CD4-positive, alpha-beta memory T cell (primary cell): ENCODE data around the gene MCM3AP. TPM values are rescaled to one million over a fixed set of nuclear protein-coding genes. Genes with fewer than 3 reads are reported as not detected.

Experiments
- CTCF ChIA-PET: fragments of 350-600 bp; sonication (Branson Sonifier 250); formaldehyde crosslinking; loops from one replicate; lab custom pipeline; 2021; ENCODE audit warnings: inconsistent platforms; ENCODE audit not compliant: partially characterized antibody; lab: Charles Lee
- POLR2A ChIA-PET: fragments of 350-600 bp; sonication (Branson Sonifier 250); formaldehyde crosslinking; loops from one replicate; lab custom pipeline; 2021; ENCODE audit not compliant: partially characterized antibody; lab: Charles Lee
- DNase-seq, 5 donors: peaks; one replicate each; pipeline versions ENCODE4 v3.0.0 to v3.0.0-alpha.2; 2020 to 2022; ENCODE audit warnings: mixed read lengths in 1 of 5
- H3K27ac ChIP-seq: one replicate; pipeline ENCODE4 v1.7.0; 2013; ENCODE audit warnings: low read depth, low read length
- H3K27me3 ChIP-seq: 2 replicates; pipeline ENCODE4 v1.7.0; 2013; ENCODE audit warnings: mild to moderate bottlenecking, low read length, moderate library complexity; ENCODE audit not compliant: insufficient read depth
- H3K36me3 ChIP-seq: 2 replicates; pipeline ENCODE4 v1.7.0; 2013; ENCODE audit warnings: mild to moderate bottlenecking, low read length, moderate library complexity; ENCODE audit not compliant: insufficient read depth
- H3K4me1 ChIP-seq: 2 replicates; pipeline ENCODE4 v1.7.0; 2013; ENCODE audit warnings: mild to moderate bottlenecking, low read length, moderate library complexity; ENCODE audit not compliant: insufficient read depth
- H3K4me3 ChIP-seq, 2 donors: one replicate each; pipeline ENCODE4 v1.7.0; 2013; ENCODE audit warnings: low read length in 2 of 2, mild to moderate bottlenecking in 1 of 2
- H3K9me3 ChIP-seq, 2 donors: one replicate each; pipeline ENCODE4 v1.7.0; 2013; ENCODE audit warnings: low read length in 2 of 2, control low read depth in 1 of 2; ENCODE audit not compliant: control insufficient read depth in 1 of 2
- H3K27ac Mint-ChIP-seq, 7 donors: one replicate each; pipeline ENCODE4 v1.8.0; 2020 to 2021; ENCODE audit warnings: mixed read lengths in 7 of 7, mild to moderate bottlenecking in 6 of 7, inconsistent platforms in 3 of 7, moderate library complexity in 3 of 7
- H3K27me3 Mint-ChIP-seq, 2 donors: one replicate each; pipeline ENCODE4 v1.8.0; 2020 to 2021; ENCODE audit warnings: mixed read lengths in 2 of 2
- H3K36me3 Mint-ChIP-seq, 2 donors: one replicate each; pipeline ENCODE4 v1.8.0; 2020 to 2021; ENCODE audit warnings: mixed read lengths in 2 of 2, inconsistent platforms in 1 of 2, mild to moderate bottlenecking in 1 of 2
- H3K4me1 Mint-ChIP-seq, 4 donors: one replicate each; pipeline ENCODE4 v1.8.0; 2020 to 2021; ENCODE audit warnings: mixed read lengths in 4 of 4, mild to moderate bottlenecking in 1 of 4
- H3K4me3 Mint-ChIP-seq, 8 donors: one replicate each; pipeline ENCODE4 v1.8.0; 2020 to 2021; ENCODE audit warnings: mixed read lengths in 8 of 8, mild to moderate bottlenecking in 7 of 8, moderate library complexity in 6 of 8, inconsistent platforms in 3 of 8
- H3K9me3 Mint-ChIP-seq, 8 donors: one replicate each; pipeline ENCODE4 v1.8.0; 2020 to 2021; ENCODE audit warnings: mixed read lengths in 8 of 8, mild to moderate bottlenecking in 5 of 8, inconsistent platforms in 3 of 8, moderate library complexity in 1 of 8
- intact Hi-C: fragments of 100-400 bp; cut with micrococcal nuclease; formaldehyde crosslinking; loops from one replicate; pipeline ENCODE4 v1.15.1; 2023
- polyA plus RNA-seq, 2 donors: library from polyadenylated mRNA; unstranded; fragments of 300-500 nt; fragmentation: Illumina TruSeq; gene quantifications; one replicate each; pipeline ENCODE4 v1.2.3, GENCODE V29; 2021
- total RNA-seq, 2 experiments: library from RNA; stranded (reverse); gene quantifications; one replicate each; pipeline ENCODE4 v1.2.3, GENCODE V29; 2021

Gene MCM3AP
- total and polyA plus RNA-seq, 4 experiments from 2014 or later: 14.9 to 168 (median 100) TPM

- H3K4me1 ChIP-seq: no peaks in the 10 kb centered on the region
- intact Hi-C loops: no loop called here
- no peaks in the 10 kb centered on the region for H3K27me3 Mint-ChIP-seq
- no peak overlapping the region for H3K4me3 Mint-ChIP-seq
- ChIA-PET CTCF (no interaction called here), POLR2A (no interaction called here)
- no peaks in the 10 kb centered on the region for H3K9me3 ChIP-seq
- peaks cover 0 to 3% (median 0%) of the 10 kb centered on the region in 4 donors for H3K4me1 Mint-ChIP-seq
- H3K27ac ChIP-seq: no peak overlapping the region
- no peak overlapping the region for H3K4me3 ChIP-seq
- no peak for DNase-seq
- H3K27ac Mint-ChIP-seq: no peak overlapping the region
- H3K27me3 ChIP-seq: no peaks in the 10 kb centered on the region
- H3K36me3 ChIP-seq: peaks cover 6% of the 10 kb centered on the region
- H3K36me3 Mint-ChIP-seq: peaks cover 8 to 28% of the 10 kb centered on the region in 2 donors
- H3K9me3 Mint-ChIP-seq: peaks cover 0 to 2% (median 0%) of the 10 kb centered on the region in 8 donors
Measured at GRCh38 chr21:46219591-46220239, 65.7 kb downstream of the MCM3AP start.

DNA sequence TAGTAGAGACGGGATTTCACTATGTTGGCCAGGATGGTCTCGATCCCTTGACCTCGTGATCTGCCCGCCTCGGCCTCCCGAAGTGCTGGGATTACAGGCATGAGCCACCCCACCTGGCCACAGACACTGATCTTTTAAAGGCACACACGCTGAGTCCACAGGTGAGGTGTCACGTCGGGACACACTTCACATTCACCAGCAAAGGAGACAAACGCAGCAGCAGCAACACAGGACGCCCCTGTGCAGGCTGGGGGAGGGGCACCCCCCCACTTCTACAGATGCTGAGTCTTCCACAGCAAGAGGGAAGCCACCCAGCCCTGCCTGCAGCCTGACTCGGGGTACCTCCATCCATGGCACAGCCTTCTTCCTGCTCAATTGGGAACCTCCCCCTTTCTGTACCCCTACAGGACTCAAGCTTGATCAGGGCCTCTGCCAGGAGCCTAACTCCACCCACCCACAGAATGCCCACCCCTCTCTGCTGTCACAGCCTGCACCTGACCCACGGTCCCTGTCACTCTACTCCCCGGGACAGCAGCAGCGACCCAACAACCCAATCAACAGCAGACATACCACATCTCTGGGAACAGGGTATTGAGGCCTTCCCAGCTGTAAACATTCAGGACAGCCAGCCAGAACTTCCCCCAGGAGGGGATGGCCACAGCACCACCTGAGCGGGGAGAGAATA lies 66.4 kb downstream of the MCM3AP start:
- ChIA-PET POLR2A (no interaction called here), CTCF (no interaction called here)
- Histone ChIP-seq H3K4me3 (no peak overlapping the region), H3K4me1 (no peaks in the 10 kb centered on the region), H3K9me3 (no peaks in the 10 kb centered on the region), H3K27ac (no peak overlapping the region), H3K36me3 (peaks cover 6% of the 10 kb centered on the region), H3K27me3 (no peaks in the 10 kb centered on the region)
- peaks cover 0 to 2% (median 0%) of the 10 kb centered on the region in 8 donors for H3K9me3 Mint-ChIP-seq
- peaks cover 8 to 25% of the 10 kb centered on the region in 2 donors for H3K36me3 Mint-ChIP-seq
- DNase-seq: no peak
- H3K27ac Mint-ChIP-seq: peak overlapping the region in 1 of 7 donors; percentile 72
- H3K4me1 Mint-ChIP-seq: peaks cover 0 to 3% (median 0%) of the 10 kb centered on the region in 4 donors
- H3K4me3 Mint-ChIP-seq: no peak overlapping the region
- no peaks in the 10 kb centered on the region for H3K27me3 Mint-ChIP-seq
- intact Hi-C loops: no loop called here

- Histone ChIP-seq H3K4me1 (no peaks in the 10 kb centered on the region), H3K9me3 (no peaks in the 10 kb centered on the region), H3K36me3 (peaks cover 6% of the 10 kb centered on the region), H3K27ac (no peak overlapping the region), H3K4me3 (no peak overlapping the region), H3K27me3 (no peaks in the 10 kb centered on the region)
- ChIA-PET POLR2A (no interaction called here), CTCF (no interaction called here)
- peaks cover 8 to 30% of the 10 kb centered on the region in 2 donors for H3K36me3 Mint-ChIP-seq
- DNase-seq: no peak
- H3K27ac Mint-ChIP-seq: peak overlapping the region in 2 of 7 donors; percentile 57
- H3K4me3 Mint-ChIP-seq: no peak overlapping the region
- no peaks in the 10 kb centered on the region for H3K27me3 Mint-ChIP-seq
- intact Hi-C loops: no loop called here
- peaks cover 0 to 2% (median 0%) of the 10 kb centered on the region in 8 donors for H3K9me3 Mint-ChIP-seq
- H3K4me1 Mint-ChIP-seq: peaks cover 0 to 3% (median 0%) of the 10 kb centered on the region in 4 donors
Measured at GRCh38 chr21:46217511-46218196, 67.8 kb downstream of the MCM3AP start.

- ChIA-PET CTCF (no interaction called here), POLR2A (no interaction called here)
- Histone ChIP-seq H3K36me3 (peaks cover under 1% of the 10 kb centered on the region), H3K4me1 (no peaks in the 10 kb centered on the region), H3K9me3 (no peaks in the 10 kb centered on the region), H3K27me3 (no peaks in the 10 kb centered on the region), H3K4me3 (no peak overlapping the region), H3K27ac (no peak overlapping the region)
- DNase-seq: no peak
- Mint-ChIP-seq H3K27ac (no peak overlapping the region), H3K36me3 (peaks cover 8 to 21% of the 10 kb centered on the region in 2 donors), H3K4me1 (peaks cover 0 to 3% (median 0%) of the 10 kb centered on the region in 4 donors), H3K27me3 (no peaks in the 10 kb centered on the region), H3K4me3 (no peak overlapping the region), H3K9me3 (peaks cover 0 to 2% (median 0%) of the 10 kb centered on the region in 8 donors)
- intact Hi-C loops: no loop called here
Measured at GRCh38 chr21:46216132-46216747, 69.2 kb downstream of the MCM3AP start.

DNA sequence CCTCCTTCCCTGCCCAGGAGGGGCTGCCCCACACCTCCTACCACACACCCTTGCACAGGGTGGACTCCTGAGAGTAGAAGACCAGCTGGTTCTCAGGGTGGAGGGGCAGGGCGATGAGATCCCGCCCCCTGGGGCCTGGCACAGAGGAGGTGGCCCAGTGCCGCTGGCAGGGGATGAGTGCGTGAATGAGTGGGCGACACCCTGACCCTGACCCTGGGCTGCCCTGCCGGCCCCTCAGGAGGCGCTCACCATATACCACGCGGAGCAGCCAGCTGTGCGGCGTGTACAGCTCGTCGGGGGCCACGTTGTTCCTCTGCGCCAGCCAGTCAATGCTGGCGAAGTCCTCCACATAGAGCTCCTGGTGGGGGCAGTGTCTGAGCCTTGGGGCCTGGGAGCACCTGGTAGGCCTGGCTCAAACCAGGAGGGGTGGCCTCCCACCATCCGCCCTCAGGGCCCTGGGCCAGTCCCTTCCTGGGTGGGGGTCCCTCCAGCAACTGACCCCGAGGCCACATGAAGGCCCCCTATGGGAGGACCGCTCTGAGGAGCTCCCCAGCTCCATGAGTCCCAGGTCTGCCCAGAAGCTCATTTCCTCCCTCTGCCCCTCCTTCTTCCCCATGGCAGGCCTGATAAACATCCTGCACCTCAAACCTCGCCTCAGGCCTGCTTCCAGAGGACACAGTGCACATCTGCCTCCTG lies 69.8 kb downstream of the MCM3AP start:
- intact Hi-C loops: no loop called here
- Histone ChIP-seq H3K27me3 (no peaks in the 10 kb centered on the region), H3K27ac (no peak overlapping the region), H3K4me1 (no peaks in the 10 kb centered on the region), H3K4me3 (no peak overlapping the region), H3K36me3 (no peaks in the 10 kb centered on the region), H3K9me3 (no peaks in the 10 kb centered on the region)
- Mint-ChIP-seq H3K4me1 (peaks cover 0 to 3% (median 0%) of the 10 kb centered on the region in 4 donors), H3K27me3 (no peaks in the 10 kb centered on the region), H3K36me3 (peaks cover 5 to 19% of the 10 kb centered on the region in 2 donors), H3K9me3 (peaks cover 0 to under 1% (median 0%) of the 10 kb centered on the region in 8 donors), H3K27ac (no peak overlapping the region), H3K4me3 (no peak overlapping the region)
- ChIA-PET CTCF (no interaction called here), POLR2A (no interaction called here)
- DNase-seq: no peak

- Histone ChIP-seq H3K36me3 (no peaks in the 10 kb centered on the region), H3K27ac (no peak overlapping the region), H3K9me3 (no peaks in the 10 kb centered on the region), H3K4me3 (no peak overlapping the region), H3K4me1 (no peaks in the 10 kb centered on the region), H3K27me3 (no peaks in the 10 kb centered on the region)
- Mint-ChIP-seq H3K27me3 (no peaks in the 10 kb centered on the region), H3K4me1 (peaks cover 0 to 1% (median 0%) of the 10 kb centered on the region in 4 donors), H3K4me3 (no peak overlapping the region), H3K27ac (peak overlapping the region in 1 of 7 donors; percentile 19), H3K36me3 (peaks cover 0 to 20% of the 10 kb centered on the region in 2 donors), H3K9me3 (no peaks in the 10 kb centered on the region)
- POLR2A ChIA-PET: no interaction called here
- intact Hi-C loops: no loop called here
- DNase-seq: no peak
- CTCF ChIA-PET: no interaction called here
Measured at GRCh38 chr21:46214478-46215340, 70.7 kb downstream of the MCM3AP start.
